H1 (cell line): ENCODE measurements around the gene KCND1. TPM values are rescaled to one million over a fixed set of nuclear protein-coding genes. Genes with fewer than 3 reads are reported as not detected.

Experiments used
- CHD2 ChIP-seq: IDR thresholded peaks from 2 replicates; pipeline ENCODE4 v1.6.1; 2012; ENCODE audit warnings: low read length, improper control_type of control experiment
- GTF2F1 ChIP-seq: IDR thresholded peaks from 2 replicates; pipeline ENCODE4 v1.6.1; 2012; ENCODE audit warnings: low read depth, low read length, improper control_type of control experiment, borderline replicate concordance
- KDM1A ChIP-seq: fragments of 200-600, 300-600 bp; sonication (generic); IDR thresholded peaks from 2 replicates; pipeline ENCODE4 v1.7.1; 2016; ENCODE audit warnings: mild to moderate bottlenecking, low read length, borderline replicate concordance
- NANOG ChIP-seq: IDR thresholded peaks from 2 replicates; pipeline ENCODE4 v1.6.1; 2011; ENCODE audit warnings: low read length, low read depth, mild to moderate bottlenecking, inconsistent platforms; ENCODE audit not compliant: insufficient read depth, poor library complexity, severe bottlenecking
- NRF1 ChIP-seq: IDR thresholded peaks from 2 replicates; pipeline ENCODE4 v1.6.1; 2011; ENCODE audit warnings: mild to moderate bottlenecking, low read depth, low read length, improper control_type of control experiment
- POLR2AphosphoS5 ChIP-seq: IDR thresholded peaks from 2 replicates; pipeline ENCODE4 v1.6.1; 2011; ENCODE audit warnings: low read depth, low read length
- RBBP5 ChIP-seq: IDR thresholded peaks from 2 replicates; pipeline ENCODE4 v1.7.1; 2012; ENCODE audit warnings: low read depth, mild to moderate bottlenecking, inconsistent platforms, low read length, moderate library complexity, borderline replicate concordance
- RNF2 ChIP-seq: fragments of 200-900, 300-1000 bp; sonication (generic); IDR thresholded peaks from 2 replicates; pipeline ENCODE4 v1.7.1; 2016; ENCODE audit warnings: borderline replicate concordance, low read depth, mild to moderate bottlenecking, antibody characterized with exemption, low read length; ENCODE audit not compliant: poor library complexity, severe bottlenecking; ENCODE audit errors: missing control alignments
- RXRA ChIP-seq: IDR thresholded peaks from 2 replicates; pipeline ENCODE4 v1.6.1; 2011; ENCODE audit warnings: low read depth, mild to moderate bottlenecking, low read length, moderate library complexity; ENCODE audit not compliant: insufficient read depth
- SAP30 ChIP-seq: fragments of 300-600 bp; sonication (generic); IDR thresholded peaks from 2 replicates; pipeline ENCODE4 v1.7.1; 2012; ENCODE audit warnings: low read length, moderate library complexity, mild to moderate bottlenecking, inconsistent platforms; ENCODE audit not compliant: insufficient read depth, insufficient replicate concordance
- SP4 ChIP-seq: IDR thresholded peaks from 2 replicates; pipeline ENCODE4 v1.6.1; 2012; ENCODE audit warnings: low read length, inconsistent platforms
- polyA plus RNA-seq, 7 experiments: library from polyadenylated mRNA; depleted of rRNA in 3 of 7; stranded (reverse) in 5 of 7; unstranded in 2 of 7; fragments of >200 nt in 5 of 7; fragments of 200-250 nt in 2 of 7; gene quantifications; 1 replicate in 5 of 7; 2 replicates in 1 of 7; 4 replicates in 1 of 7; pipeline versions ENCODE4 v1.2.1 to v1.2.3, GENCODE V29; 2011 to 2013; ENCODE audit warnings: missing spikeins in 2 of 7, mixed read lengths in 2 of 7
- total RNA-seq: library from RNA; stranded (reverse); fragmentation: NEBNext Ultra II Directional; extraction: Animal tissue kit (Norgen Biotek cat#: 25700); gene quantifications from 2 replicates; pipeline ENCODE4 v1.2.1, GENCODE V29; 2021
- TF ChIP-seq, protein P1 (sequence below): IDR thresholded peaks from 2 replicates; pipeline ENCODE4 v1.6.1; 2011; ENCODE audit warnings: low read depth, mild to moderate bottlenecking, low read length; ENCODE audit not compliant: insufficient read depth

Gene KCND1
- total and polyA plus RNA-seq, 2 of the 8 experiments (the other 6 are each of a cell fraction or from before 2014, with no cell fraction given): 3.1 to 6.8 TPM

DNA sequence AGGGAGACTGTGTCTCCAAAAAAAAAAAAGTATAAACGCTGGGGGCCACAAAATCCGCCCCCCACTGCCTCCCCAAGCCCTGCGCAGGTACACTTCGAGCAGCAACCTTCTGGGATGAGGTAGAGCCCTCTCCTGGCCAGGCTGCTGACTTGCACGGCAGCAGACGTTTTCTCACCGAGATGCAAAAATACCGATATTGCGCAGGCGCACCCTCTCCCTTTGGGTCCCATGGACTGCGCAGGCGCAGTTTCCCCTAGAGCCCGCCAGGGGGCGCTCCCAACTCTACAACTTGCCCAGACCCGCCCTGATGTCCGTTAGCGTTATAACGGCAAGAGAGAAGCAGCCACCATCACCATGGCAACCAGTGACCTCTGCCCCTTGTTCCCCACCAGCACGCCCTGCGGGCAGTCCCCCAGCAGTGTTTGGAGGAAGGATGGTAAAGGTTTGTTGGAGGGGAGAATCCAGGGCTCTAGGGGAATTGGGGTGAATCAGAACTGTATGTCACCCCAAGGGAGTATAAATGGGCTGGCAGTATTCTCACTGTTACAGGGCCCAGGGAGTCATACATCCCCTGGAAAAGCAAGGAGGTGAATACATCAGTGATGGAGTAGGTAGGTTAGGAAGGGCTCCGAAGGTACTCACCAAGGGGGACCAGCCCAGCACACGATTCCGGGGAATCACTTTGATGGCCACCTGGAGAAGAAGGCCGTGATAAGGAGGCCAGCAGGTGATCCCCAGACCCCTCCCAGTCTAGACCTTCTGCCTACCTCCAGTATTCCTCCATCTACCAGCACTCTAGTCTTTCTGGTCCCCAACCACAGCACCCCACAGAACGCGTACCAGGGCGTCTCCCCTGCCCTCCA is 54.3 kb downstream of the KCND1 start (continued):
- TF ChIP-seq RXRA (no peak), POLR2AphosphoS5 (no peak), GTF2F1 (no peak), RNF2 (no peak), RBBP5 (no peak), NRF1 (peak; percentile 59), KDM1A (no peak), NANOG (no peak), SP4 (no peak), SAP30 (peak; percentile 56), CHD2 (no peak)
- TF ChIP-seq, protein P1, sequence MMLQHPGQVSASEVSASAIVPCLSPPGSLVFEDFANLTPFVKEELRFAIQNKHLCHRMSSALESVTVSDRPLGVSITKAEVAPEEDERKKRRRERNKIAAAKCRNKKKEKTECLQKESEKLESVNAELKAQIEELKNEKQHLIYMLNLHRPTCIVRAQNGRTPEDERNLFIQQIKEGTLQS: no peak
